Loucy (cell line): ENCODE results near the gene RBMS3.

Experiments used
- EZH2phosphoT487 ChIP-seq: fragments of 200-600 bp; IDR thresholded peaks from 2 replicates; pipeline ENCODE4 v1.6.1; 2018; ENCODE audit warnings: antibody characterized with exemption, mild to moderate bottlenecking, moderate library complexity, borderline replicate concordance
- TF ChIP-seq, protein P1 (sequence below): fragments of 200-600 bp; sonication (generic); conservative IDR thresholded peaks from 2 replicates; pipeline ENCODE4 v1.5.1; 2014; ENCODE audit warnings: mild to moderate bottlenecking, antibody characterized with exemption, low read length

DNA sequence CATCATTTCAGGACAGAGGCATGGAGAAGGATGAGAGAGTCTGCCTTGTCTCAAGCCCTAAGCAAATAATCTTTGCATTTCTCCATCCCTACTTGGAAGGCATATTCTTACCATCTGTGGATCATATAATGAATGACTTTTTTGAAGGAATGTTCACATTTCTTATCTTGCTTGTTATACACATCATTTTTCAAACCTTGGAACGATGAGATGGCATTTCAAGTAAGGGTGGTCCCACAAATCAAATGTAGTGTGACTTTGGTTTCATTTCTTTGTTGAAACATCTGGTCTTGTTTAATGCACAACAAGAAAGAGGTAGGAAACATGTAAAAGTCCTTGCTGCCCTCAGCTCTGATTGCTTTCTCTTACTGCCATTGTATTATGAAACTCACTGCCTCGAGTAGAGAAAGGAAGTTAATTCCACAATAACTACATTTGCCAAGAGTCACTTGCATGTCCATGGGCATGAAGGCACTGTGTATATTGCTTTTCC, 32.1 kb downstream of the RBMS3 start:
- TF ChIP-seq, protein P1, sequence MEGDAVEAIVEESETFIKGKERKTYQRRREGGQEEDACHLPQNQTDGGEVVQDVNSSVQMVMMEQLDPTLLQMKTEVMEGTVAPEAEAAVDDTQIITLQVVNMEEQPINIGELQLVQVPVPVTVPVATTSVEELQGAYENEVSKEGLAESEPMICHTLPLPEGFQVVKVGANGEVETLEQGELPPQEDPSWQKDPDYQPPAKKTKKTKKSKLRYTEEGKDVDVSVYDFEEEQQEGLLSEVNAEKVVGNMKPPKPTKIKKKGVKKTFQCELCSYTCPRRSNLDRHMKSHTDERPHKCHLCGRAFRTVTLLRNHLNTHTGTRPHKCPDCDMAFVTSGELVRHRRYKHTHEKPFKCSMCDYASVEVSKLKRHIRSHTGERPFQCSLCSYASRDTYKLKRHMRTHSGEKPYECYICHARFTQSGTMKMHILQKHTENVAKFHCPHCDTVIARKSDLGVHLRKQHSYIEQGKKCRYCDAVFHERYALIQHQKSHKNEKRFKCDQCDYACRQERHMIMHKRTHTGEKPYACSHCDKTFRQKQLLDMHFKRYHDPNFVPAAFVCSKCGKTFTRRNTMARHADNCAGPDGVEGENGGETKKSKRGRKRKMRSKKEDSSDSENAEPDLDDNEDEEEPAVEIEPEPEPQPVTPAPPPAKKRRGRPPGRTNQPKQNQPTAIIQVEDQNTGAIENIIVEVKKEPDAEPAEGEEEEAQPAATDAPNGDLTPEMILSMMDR = no peak
- TF ChIP-seq EZH2phosphoT487 = no peak
